Peyer's patch (tissue), 4 donors: ENCODE measurements around the gene MPZL3.

Experiments
- POLR2A ChIP-seq, 2 donors: fragments of 450-650 bp; IDR thresholded peaks; one replicate each; pipeline ENCODE4 v1.5.1; 2017; ENCODE audit warnings: antibody characterized with exemption in 2 of 2, mild to moderate bottlenecking in 2 of 2, moderate library complexity in 2 of 2
- TF ChIP-seq, protein P1 (sequence below), 6 experiments: fragments of 450-650 bp in 4 of 6; fragments of 200-600 bp in 2 of 6; sonication (generic) in 1 of 6; IDR thresholded peaks; one replicate each; pipeline ENCODE4 v1.5.1; 2017 to 2019; ENCODE audit warnings: antibody characterized with exemption in 6 of 6, mild to moderate bottlenecking in 3 of 6, moderate library complexity in 1 of 6

DNA sequence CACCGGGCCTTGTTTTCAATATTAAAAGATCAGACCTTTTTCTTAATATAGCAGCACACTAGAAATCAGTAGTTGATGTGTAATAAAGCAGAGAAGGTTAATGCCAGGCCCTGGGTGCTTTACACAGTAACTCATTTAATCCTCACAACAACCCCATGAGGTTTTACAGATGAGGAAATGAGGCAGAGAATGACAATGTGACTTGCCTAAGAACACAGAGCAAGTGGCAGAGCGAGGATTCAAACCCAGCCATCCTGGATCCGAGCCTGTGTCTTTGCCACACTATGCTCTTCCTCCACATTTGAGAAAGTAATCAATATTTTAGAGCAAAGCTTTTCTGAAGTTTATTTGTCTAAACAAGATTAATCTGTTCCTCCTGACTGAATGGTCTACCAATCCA lies 34.6 kb downstream of the MPZL3 start:
- TF ChIP-seq POLR2A (IDR thresholded peaks at IDR 0.05), result no peak
- TF ChIP-seq, protein P1, sequence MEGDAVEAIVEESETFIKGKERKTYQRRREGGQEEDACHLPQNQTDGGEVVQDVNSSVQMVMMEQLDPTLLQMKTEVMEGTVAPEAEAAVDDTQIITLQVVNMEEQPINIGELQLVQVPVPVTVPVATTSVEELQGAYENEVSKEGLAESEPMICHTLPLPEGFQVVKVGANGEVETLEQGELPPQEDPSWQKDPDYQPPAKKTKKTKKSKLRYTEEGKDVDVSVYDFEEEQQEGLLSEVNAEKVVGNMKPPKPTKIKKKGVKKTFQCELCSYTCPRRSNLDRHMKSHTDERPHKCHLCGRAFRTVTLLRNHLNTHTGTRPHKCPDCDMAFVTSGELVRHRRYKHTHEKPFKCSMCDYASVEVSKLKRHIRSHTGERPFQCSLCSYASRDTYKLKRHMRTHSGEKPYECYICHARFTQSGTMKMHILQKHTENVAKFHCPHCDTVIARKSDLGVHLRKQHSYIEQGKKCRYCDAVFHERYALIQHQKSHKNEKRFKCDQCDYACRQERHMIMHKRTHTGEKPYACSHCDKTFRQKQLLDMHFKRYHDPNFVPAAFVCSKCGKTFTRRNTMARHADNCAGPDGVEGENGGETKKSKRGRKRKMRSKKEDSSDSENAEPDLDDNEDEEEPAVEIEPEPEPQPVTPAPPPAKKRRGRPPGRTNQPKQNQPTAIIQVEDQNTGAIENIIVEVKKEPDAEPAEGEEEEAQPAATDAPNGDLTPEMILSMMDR (IDR thresholded peaks at IDR 0.05), result no peak
